ENCODE data around the gene PPP2R2C.

The PPP2R2C gene

DNA sequence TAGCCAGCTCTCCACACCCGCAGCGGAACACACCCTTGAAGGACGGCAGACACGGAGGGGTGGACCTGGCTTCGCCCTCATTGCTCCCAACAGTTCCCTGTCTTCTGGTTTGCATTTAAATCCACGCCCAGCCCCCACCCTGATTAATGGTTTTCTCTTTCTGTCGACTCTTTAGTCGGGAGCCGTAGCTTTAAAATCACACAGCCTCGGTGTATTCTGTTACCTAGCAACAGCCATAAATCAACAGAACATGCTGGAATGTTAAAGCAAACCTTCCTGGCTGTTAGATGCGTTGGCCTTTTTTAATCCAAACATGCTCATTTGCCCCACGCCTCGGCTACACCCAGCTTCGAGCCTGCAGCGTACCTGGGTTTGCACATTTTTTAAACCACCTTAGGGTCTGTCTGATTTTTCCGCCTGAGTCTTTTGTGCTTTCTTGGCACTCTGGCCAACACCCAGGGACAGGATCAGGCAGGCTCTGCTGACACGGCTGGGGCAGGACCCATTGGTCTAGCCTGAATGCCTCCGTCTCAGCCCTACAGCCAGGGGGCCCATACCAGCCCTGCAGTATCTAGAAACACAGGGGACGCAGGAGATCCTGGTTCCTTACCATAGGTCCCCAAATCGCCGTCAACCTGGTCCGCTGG is 21.4 kb upstream of the PPP2R2C start:
- no peak for DNase-seq (ENCODE audit: low spot score)
- no peak for TF ChIP-seq CTCF (IDR thresholded peaks at IDR 0.05; ENCODE audit: extremely low read depth, missing control alignments)

DNA sequence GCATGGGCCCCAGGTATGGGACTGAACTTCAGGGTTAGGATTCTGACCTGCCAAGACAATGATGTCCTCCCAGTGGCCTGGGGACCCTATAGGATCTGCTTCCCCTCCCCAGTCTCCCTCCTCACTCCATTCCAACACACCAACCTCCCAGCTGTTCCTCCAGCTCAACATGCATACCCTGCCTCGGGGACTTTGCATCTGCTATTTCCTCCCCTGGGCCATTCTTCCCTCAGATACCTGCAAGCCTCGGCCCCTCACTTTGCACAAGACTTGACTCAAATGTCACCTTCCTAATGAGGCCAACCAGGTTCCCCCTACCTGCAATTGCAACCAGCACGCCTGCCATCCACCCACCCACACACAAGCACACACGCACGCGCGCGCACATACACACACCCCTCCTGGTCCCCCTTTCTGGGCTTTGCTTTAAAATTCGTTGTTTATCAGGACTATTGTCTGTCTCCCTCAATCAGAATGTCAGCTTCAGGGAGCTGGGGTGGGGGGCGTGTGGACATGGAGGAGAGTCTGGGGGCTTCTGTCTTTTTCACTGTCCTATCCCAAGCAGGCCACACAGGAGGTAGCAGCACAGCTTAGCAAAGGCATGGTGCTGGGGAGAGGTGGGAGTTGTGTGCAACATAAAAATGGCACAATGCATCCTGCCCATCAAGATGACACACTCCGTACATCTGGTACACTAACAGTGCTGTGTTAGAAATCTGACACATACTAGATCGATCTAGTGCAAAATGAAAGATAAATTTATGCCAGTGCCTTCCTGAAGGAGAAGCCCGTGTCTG is 20.6 kb upstream of the PPP2R2C start:
- DNase-seq (ENCODE audit: low spot score) = no peak
- TF ChIP-seq CTCF (IDR thresholded peaks at IDR 0.05; ENCODE audit: extremely low read depth, missing control alignments) = no peak

- no peak for TF ChIP-seq CTCF (IDR thresholded peaks at IDR 0.05; ENCODE audit: extremely low read depth, missing control alignments)
- no peak for DNase-seq (ENCODE audit: low spot score)
Observed at GRCh38 chr4:6492027-6492590, 19.7 kb upstream of the PPP2R2C start.

DNA sequence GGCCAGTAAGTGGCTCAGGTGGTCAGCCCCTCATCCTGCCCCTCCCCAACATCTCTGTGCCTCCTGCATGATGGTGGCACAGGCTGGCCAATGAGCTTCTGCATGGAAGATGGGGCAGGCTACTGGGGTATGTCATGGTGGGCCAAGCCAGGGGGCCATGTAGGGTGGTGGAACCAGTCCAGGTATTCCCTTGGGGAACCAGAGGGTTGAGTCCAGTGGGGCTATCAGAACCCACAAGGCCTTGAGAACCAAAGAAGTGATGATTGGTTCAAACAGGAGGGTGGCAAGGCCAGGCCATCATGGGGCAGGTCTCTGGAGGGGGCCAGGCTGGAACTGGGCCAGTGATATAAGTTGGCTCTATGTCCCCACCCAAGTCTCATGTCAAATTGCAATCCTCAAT is 18.8 kb upstream of the PPP2R2C start:
- no peak for DNase-seq (ENCODE audit: low spot score)
- no peak for TF ChIP-seq CTCF (IDR thresholded peaks at IDR 0.05; ENCODE audit: extremely low read depth, missing control alignments)

- DNase-seq (ENCODE audit: low spot score) = no peak
- no peak for TF ChIP-seq CTCF (IDR thresholded peaks at IDR 0.05; ENCODE audit: extremely low read depth, missing control alignments)
Observed at GRCh38 chr4:6489927-6490326, 17.5 kb upstream of the PPP2R2C start.

DNA sequence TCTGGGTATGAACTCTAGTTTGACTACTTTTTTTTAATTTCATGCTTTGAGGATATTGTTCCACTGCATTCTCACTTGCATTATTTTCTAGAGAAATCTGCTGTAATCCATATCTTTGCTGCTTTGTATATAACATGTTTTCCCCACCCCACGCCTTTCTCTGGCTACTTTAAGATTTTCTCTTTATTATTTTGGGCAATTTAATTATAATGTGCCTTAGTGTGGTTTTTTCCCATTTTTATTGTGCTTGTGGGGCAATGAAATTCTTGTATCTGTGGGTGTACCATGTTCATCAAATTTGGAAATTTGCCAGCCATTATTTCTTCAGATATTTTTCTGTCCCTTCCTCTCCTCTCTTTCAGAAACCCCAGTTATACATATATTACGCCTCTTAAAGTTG is 15.1 kb upstream of the PPP2R2C start:
- TF ChIP-seq CTCF (IDR thresholded peaks at IDR 0.05; ENCODE audit: extremely low read depth, missing control alignments) = no peak
- DNase-seq (ENCODE audit: low spot score) = no peak

DNA sequence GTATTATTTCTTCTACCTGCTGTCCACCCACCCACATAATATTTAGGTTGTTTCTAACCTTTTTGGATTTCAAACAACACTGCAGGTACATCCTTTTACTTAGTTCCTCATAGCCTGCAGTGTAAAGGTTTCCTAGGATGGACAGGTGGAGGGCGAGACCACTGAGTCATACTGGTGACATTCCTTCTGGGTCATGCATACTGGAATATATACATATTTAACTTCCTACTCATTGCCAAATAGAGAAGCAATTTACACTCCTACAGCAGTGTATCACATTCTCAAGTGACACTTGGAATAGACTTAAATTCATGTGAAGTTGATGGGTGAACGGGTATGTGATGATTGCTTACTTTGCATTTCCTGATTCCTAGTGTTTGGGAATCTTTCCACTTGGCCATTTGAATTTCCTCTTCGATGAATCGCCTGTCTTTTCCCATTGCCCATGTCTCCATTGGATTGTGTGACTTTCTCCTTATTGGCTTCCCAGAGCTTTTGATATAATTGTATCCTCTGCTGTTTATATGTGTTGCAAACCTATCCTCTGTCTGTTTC is 8.2 kb upstream of the PPP2R2C start:
- no peak for DNase-seq (ENCODE audit: low spot score)
- no peak for TF ChIP-seq CTCF (IDR thresholded peaks at IDR 0.05; ENCODE audit: extremely low read depth, missing control alignments)

All from GM20000 (cell line).